Measurements from ENCODE around the gene IL34. TPM values are rescaled to one million over a fixed set of nuclear protein-coding genes. Genes with fewer than 3 reads are reported as not detected.
A peak's percentile ranks its signal among the peaks of the same experiment; 100 is the strongest.

Gene IL34
- total and polyA plus RNA-seq, 2 of the 13 experiments (the other 11 are each of a cell fraction or from before 2014, with no cell fraction given), result 1.2 to 1.3 TPM

DNA sequence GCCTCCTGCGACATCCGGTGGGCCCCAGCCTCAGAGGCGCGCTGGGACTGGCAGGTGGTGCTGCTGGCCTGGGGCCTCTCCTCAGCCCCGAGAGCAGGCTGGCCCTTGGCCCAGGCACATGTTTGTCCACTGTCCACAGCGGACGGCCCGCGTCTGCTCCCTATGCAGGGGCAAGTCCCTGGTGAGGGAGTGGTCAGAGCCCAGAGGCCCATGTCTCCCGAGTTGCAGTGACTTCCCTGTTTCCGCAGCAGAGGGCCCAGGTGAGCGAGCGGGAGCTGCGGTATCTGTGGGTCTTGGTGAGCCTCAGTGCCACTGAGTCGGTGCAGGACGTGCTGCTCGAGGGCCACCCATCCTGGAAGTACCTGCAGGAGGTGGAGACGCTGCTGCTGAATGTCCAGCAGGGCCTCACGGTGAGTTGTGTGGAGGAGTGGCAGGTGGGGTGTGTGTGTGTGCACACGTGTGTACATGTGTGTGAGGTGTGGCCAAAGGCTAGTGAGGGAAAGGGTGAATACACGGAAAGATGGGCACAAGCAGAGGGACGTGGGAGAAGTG lies 10.4 kb downstream of the IL34 start (continued):
- TF ChIP-seq, protein P1, sequence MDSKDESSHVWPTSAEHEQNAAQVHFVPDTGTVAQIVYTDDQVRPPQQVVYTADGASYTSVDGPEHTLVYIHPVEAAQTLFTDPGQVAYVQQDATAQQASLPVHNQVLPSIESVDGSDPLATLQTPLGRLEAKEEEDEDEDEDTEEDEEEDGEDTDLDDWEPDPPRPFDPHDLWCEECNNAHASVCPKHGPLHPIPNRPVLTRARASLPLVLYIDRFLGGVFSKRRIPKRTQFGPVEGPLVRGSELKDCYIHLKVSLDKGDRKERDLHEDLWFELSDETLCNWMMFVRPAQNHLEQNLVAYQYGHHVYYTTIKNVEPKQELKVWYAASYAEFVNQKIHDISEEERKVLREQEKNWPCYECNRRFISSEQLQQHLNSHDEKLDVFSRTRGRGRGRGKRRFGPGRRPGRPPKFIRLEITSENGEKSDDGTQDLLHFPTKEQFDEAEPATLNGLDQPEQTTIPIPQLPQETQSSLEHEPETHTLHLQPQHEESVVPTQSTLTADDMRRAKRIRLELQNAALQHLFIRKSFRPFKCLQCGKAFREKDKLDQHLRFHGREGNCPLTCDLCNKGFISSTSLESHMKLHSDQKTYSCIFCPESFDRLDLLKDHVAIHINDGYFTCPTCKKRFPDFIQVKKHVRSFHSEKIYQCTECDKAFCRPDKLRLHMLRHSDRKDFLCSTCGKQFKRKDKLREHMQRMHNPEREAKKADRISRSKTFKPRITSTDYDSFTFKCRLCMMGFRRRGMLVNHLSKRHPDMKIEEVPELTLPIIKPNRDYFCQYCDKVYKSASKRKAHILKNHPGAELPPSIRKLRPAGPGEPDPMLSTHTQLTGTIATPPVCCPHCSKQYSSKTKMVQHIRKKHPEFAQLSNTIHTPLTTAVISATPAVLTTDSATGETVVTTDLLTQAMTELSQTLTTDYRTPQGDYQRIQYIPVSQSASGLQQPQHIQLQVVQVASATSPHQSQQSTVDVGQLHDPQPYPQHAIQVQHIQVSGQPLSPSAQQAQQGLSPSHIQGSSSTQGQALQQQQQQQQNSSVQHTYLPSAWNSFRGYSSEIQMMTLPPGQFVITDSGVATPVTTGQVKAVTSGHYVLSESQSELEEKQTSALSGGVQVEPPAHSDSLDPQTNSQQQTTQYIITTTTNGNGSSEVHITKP (CRISPR knock-in tag; IDR thresholded peaks at IDR 0.05; ENCODE audit: low read depth), result 0 out of 2 replicates have a peak, but pooled peaks have one; percentile 60
- peak; percentile 54 for TF ChIP-seq SMC3 (IDR thresholded peaks at IDR 0.05; ENCODE audit: low read length)
- TF ChIP-seq KDM2A (CRISPR knock-in tag; IDR thresholded peaks at IDR 0.05; ENCODE audit: borderline replicate concordance, low read depth), result peak; percentile 67
- peak; percentile 88 for TF ChIP-seq XRCC5 (optimal IDR thresholded peaks at IDR 0.05; ENCODE audit: low read length)
- TF ChIP-seq YY1 (IDR thresholded peaks at IDR 0.05; ENCODE audit: insufficient read depth, insufficient replicate concordance, low read depth, low read length), result peak; percentile 51
- TF ChIP-seq, protein P2, sequence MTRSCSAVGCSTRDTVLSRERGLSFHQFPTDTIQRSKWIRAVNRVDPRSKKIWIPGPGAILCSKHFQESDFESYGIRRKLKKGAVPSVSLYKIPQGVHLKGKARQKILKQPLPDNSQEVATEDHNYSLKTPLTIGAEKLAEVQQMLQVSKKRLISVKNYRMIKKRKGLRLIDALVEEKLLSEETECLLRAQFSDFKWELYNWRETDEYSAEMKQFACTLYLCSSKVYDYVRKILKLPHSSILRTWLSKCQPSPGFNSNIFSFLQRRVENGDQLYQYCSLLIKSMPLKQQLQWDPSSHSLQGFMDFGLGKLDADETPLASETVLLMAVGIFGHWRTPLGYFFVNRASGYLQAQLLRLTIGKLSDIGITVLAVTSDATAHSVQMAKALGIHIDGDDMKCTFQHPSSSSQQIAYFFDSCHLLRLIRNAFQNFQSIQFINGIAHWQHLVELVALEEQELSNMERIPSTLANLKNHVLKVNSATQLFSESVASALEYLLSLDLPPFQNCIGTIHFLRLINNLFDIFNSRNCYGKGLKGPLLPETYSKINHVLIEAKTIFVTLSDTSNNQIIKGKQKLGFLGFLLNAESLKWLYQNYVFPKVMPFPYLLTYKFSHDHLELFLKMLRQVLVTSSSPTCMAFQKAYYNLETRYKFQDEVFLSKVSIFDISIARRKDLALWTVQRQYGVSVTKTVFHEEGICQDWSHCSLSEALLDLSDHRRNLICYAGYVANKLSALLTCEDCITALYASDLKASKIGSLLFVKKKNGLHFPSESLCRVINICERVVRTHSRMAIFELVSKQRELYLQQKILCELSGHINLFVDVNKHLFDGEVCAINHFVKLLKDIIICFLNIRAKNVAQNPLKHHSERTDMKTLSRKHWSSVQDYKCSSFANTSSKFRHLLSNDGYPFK (CRISPR knock-in tag; IDR thresholded peaks at IDR 0.05; ENCODE audit: borderline replicate concordance), result peak; percentile 85
- TF ChIP-seq GLI4 (CRISPR knock-in tag; IDR thresholded peaks at IDR 0.05; ENCODE audit: borderline replicate concordance), result peak; percentile 91; the same call in 1 of the 2 replicates
- TF ChIP-seq, protein P3, sequence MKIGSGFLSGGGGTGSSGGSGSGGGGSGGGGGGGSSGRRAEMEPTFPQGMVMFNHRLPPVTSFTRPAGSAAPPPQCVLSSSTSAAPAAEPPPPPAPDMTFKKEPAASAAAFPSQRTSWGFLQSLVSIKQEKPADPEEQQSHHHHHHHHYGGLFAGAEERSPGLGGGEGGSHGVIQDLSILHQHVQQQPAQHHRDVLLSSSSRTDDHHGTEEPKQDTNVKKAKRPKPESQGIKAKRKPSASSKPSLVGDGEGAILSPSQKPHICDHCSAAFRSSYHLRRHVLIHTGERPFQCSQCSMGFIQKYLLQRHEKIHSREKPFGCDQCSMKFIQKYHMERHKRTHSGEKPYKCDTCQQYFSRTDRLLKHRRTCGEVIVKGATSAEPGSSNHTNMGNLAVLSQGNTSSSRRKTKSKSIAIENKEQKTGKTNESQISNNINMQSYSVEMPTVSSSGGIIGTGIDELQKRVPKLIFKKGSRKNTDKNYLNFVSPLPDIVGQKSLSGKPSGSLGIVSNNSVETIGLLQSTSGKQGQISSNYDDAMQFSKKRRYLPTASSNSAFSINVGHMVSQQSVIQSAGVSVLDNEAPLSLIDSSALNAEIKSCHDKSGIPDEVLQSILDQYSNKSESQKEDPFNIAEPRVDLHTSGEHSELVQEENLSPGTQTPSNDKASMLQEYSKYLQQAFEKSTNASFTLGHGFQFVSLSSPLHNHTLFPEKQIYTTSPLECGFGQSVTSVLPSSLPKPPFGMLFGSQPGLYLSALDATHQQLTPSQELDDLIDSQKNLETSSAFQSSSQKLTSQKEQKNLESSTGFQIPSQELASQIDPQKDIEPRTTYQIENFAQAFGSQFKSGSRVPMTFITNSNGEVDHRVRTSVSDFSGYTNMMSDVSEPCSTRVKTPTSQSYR (CRISPR knock-in tag; IDR thresholded peaks at IDR 0.05; ENCODE audit: borderline replicate concordance), result peak; percentile 71
- TF ChIP-seq, protein P4, sequence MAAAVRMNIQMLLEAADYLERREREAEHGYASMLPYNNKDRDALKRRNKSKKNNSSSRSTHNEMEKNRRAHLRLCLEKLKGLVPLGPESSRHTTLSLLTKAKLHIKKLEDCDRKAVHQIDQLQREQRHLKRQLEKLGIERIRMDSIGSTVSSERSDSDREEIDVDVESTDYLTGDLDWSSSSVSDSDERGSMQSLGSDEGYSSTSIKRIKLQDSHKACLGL (CRISPR knock-in tag; IDR thresholded peaks at IDR 0.05), result peak; percentile 85
- TF ChIP-seq PHF21A (CRISPR knock-in tag; IDR thresholded peaks at IDR 0.05), result peak; percentile 46; the same call in 1 of the 2 replicates
- TF ChIP-seq KDM3A (CRISPR knock-in tag; IDR thresholded peaks at IDR 0.05; ENCODE audit: low read depth), result 0 out of 2 replicates have a peak, but pooled peaks have one; percentile 24
- no peak for TF ChIP-seq FOXK1 (CRISPR knock-in tag; IDR thresholded peaks at IDR 0.05; ENCODE audit: borderline replicate concordance, low read depth)
- no peak for TF ChIP-seq CREM (IDR thresholded peaks at IDR 0.05)
- no peak for TF ChIP-seq CREM (CRISPR knock-in tag; IDR thresholded peaks at IDR 0.05)
- TF ChIP-seq, protein P5, sequence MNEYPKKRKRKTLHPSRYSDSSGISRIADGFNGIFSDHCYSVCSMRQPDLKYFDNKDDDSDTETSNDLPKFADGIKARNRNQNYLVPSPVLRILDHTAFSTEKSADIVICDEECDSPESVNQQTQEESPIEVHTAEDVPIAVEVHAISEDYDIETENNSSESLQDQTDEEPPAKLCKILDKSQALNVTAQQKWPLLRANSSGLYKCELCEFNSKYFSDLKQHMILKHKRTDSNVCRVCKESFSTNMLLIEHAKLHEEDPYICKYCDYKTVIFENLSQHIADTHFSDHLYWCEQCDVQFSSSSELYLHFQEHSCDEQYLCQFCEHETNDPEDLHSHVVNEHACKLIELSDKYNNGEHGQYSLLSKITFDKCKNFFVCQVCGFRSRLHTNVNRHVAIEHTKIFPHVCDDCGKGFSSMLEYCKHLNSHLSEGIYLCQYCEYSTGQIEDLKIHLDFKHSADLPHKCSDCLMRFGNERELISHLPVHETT (CRISPR knock-in tag; conservative IDR thresholded peaks at IDR 0.05), result no peak; the same call in 1 of the 2 replicates
- no peak for TF ChIP-seq SALL2 (CRISPR knock-in tag; IDR thresholded peaks at IDR 0.05)
- TF ChIP-seq KMT2B (CRISPR knock-in tag; IDR thresholded peaks at IDR 0.05), result peak; percentile 30; the same call in 1 of the 2 replicates
